ENCODE data around the gene TRIM56.
"Not testable (repeated sequence)": the region's sequence is repeated elsewhere in the genome, so short reads cannot be mapped to it uniquely, and the experiment has no call there.

The TRIM56 gene

GRCh38 chr7:101066141-101066832 is 19.0 kb upstream of the TRIM56 start:
- H3K4me3 ChIP-seq (ENCODE audit: low read depth, low read length): no peak overlapping the region
- peak; percentile 48 for DNase-seq (ENCODE audit: low read depth)

GRCh38 chr7:101066833-101067177 is 18.5 kb upstream of the TRIM56 start:
- H3K4me3 ChIP-seq (ENCODE audit: low read depth, low read length): no peak overlapping the region
- TF ChIP-seq MYC (IDR thresholded peaks at IDR 0.05; ENCODE audit: low read depth, low read length) (no peak), CTCF (IDR thresholded peaks at IDR 0.05; ENCODE audit: low read depth, low read length) (no peak), MAX (IDR thresholded peaks at IDR 0.05; ENCODE audit: low read depth, low read length) (no peak), POLR2A (IDR thresholded peaks at IDR 0.05; ENCODE audit: extremely low read depth, insufficient read length) (no peak)
- no peak for DNase-seq (ENCODE audit: low read depth)

More at GRCh38 chr7:101066141-101066832, 19.0 kb upstream of the TRIM56 start:
- TF ChIP-seq CTCF (IDR thresholded peaks at IDR 0.05; ENCODE audit: low read depth, low read length) (no peak), POLR2A (IDR thresholded peaks at IDR 0.05; ENCODE audit: extremely low read depth, insufficient read length) (no peak), MAX (IDR thresholded peaks at IDR 0.05; ENCODE audit: low read depth, low read length) (no peak), MYC (IDR thresholded peaks at IDR 0.05; ENCODE audit: low read depth, low read length) (no peak)

GRCh38 chr7:101068401-101068800 is 16.9 kb upstream of the TRIM56 start:
- no peak for DNase-seq (ENCODE audit: low read depth)
- no peak overlapping the region for H3K4me3 ChIP-seq (ENCODE audit: low read depth, low read length)
- TF ChIP-seq CTCF (IDR thresholded peaks at IDR 0.05; ENCODE audit: low read depth, low read length) (no peak), MYC (IDR thresholded peaks at IDR 0.05; ENCODE audit: low read depth, low read length) (no peak), POLR2A (IDR thresholded peaks at IDR 0.05; ENCODE audit: extremely low read depth, insufficient read length) (no peak), MAX (IDR thresholded peaks at IDR 0.05; ENCODE audit: low read depth, low read length) (no peak)

GRCh38 chr7:101071362-101072104 is 13.7 kb upstream of the TRIM56 start:
- not testable (repeated sequence) for DNase-seq (ENCODE audit: low read depth); H3K4me3 ChIP-seq (ENCODE audit: low read depth, low read length)

GRCh38 chr7:101075646-101076045 is 9.6 kb upstream of the TRIM56 start:
- no peak overlapping the region for H3K4me3 ChIP-seq (ENCODE audit: low read depth, low read length)
- DNase-seq (ENCODE audit: low read depth): peak; percentile 30
- TF ChIP-seq MAX (IDR thresholded peaks at IDR 0.05; ENCODE audit: low read depth, low read length): no peak
- TF ChIP-seq CTCF (IDR thresholded peaks at IDR 0.05; ENCODE audit: low read depth, low read length): no peak
- TF ChIP-seq POLR2A (IDR thresholded peaks at IDR 0.05; ENCODE audit: extremely low read depth, insufficient read length): no peak
- no peak for TF ChIP-seq MYC (IDR thresholded peaks at IDR 0.05; ENCODE audit: low read depth, low read length)

- H3K4me3 ChIP-seq (ENCODE audit: low read depth, low read length); DNase-seq (ENCODE audit: low read depth): not testable (repeated sequence)
These were observed 9.1 kb upstream of the TRIM56 start for GRCh38 chr7:101076183-101076582.
